Panc1 (cell line): ENCODE results near the gene PLEKHH2. TPM values are rescaled to one million over a fixed set of nuclear protein-coding genes. Genes with fewer than 3 reads are reported as not detected.
"Not testable (repeated sequence)": the region's sequence is repeated elsewhere in the genome, so short reads cannot be mapped to it uniquely, and the experiment has no call there.

Experiments
- ATAC-seq: fragments of 200-7000 bp; cut with Tn5 transposase; 2 replicates; pipeline ENCODE4 v1.9.1; 2020; ENCODE audit warnings: mild to moderate bottlenecking, moderate library complexity
- BruUV-seq: library from RNA; stranded (reverse); fragments of 400-500 nt; replicated peaks from 2 replicates; lab custom pipeline; 2021; lab: Mats Ljungman, UMichigan
- CTCF ChIA-PET: fragments of 300-600 bp; sonication (Branson Sonifier 250); formaldehyde crosslinking; loops from one replicate; lab custom pipeline; 2022; ENCODE audit warnings: antibody characterized with exemption; lab: Charles Lee
- POLR2A ChIA-PET: fragments of 300-600 bp; sonication (Branson Sonifier 250); formaldehyde crosslinking; loops from one replicate; lab custom pipeline; 2022; ENCODE audit warnings: antibody characterized with exemption; lab: Charles Lee
- DNase-seq: peaks from one replicate; pipeline ENCODE4 v3.0.0-alpha.2; 2010; ENCODE audit warnings: low read depth, low spot score
- H3K27ac ChIP-seq: 2 replicates; pipeline ENCODE4 v1.5.1; 2011; ENCODE audit warnings: mild to moderate bottlenecking, low read length, inconsistent platforms
- H3K27me3 ChIP-seq: fragments of 200-500 bp; sonication (Bioruptor generic); 2 replicates; pipeline ENCODE4 v1.6.0; 2014; ENCODE audit warnings: low read length, inconsistent platforms; ENCODE audit not compliant: control insufficient read depth, insufficient read depth
- H3K36me3 ChIP-seq: fragments of 200-500 bp; sonication (Bioruptor generic); 2 replicates; pipeline ENCODE4 v1.5.1; 2014; ENCODE audit warnings: inconsistent platforms, mild to moderate bottlenecking, low read length, moderate library complexity; ENCODE audit not compliant: control insufficient read depth, insufficient read depth
- H3K4me1 ChIP-seq: 2 replicates; pipeline ENCODE4 v1.5.1; 2011; ENCODE audit warnings: inconsistent platforms, mild to moderate bottlenecking, low read length, moderate library complexity; ENCODE audit not compliant: control insufficient read depth, insufficient read depth
- H3K4me3 ChIP-seq, 2 experiments: 2 replicates each; pipeline ENCODE4 v1.5.1; 2011 to 2012; ENCODE audit warnings: low read depth in 2 of 2, low read length in 2 of 2, mild to moderate bottlenecking in 2 of 2, inconsistent platforms in 1 of 2, moderate library complexity in 1 of 2
- H3K9me3 ChIP-seq: fragments of 200-500 bp; sonication (Bioruptor generic); 2 replicates; pipeline ENCODE4 v1.5.1; 2014; ENCODE audit warnings: low read depth, mild to moderate bottlenecking, inconsistent platforms, low read length, moderate library complexity; ENCODE audit not compliant: control insufficient read depth, insufficient read depth
- CTCF ChIP-seq: fragments of 450-650 bp; IDR thresholded peaks from 2 replicates; pipeline ENCODE4 v1.5.1; 2017; ENCODE audit warnings: mild to moderate bottlenecking
- POLR2AphosphoS5 ChIP-seq: IDR thresholded peaks from 2 replicates; pipeline ENCODE4 v1.6.1; 2012; ENCODE audit warnings: mild to moderate bottlenecking, low read depth, low read length, moderate library complexity
- REST ChIP-seq, 2 experiments: IDR thresholded peaks; 2 replicates each; pipeline ENCODE4 v1.6.1; 2011 to 2012; ENCODE audit warnings: low read depth in 2 of 2, control low read depth in 1 of 2, low read length in 1 of 2, mild to moderate bottlenecking in 1 of 2, moderate library complexity in 1 of 2; ENCODE audit not compliant: insufficient read depth in 1 of 2
- SIN3A ChIP-seq: IDR thresholded peaks from 2 replicates; pipeline ENCODE4 v1.6.1; 2012; ENCODE audit warnings: low read depth, mild to moderate bottlenecking, low read length, moderate library complexity, borderline replicate concordance; ENCODE audit not compliant: insufficient read depth
- TCF7L2 ChIP-seq: IDR thresholded peaks from 2 replicates; pipeline ENCODE4 v1.6.1; 2011; ENCODE audit warnings: mild to moderate bottlenecking, low read depth, low read length, inconsistent platforms
- in situ Hi-C: cut with HindIII; loops from 2 replicates; pipeline ENCODE4 v1.10.0; 2016; ENCODE audit warnings: low sequenced_read_pairs, low pct_unique_long_range_greater_than_20kb
- intact Hi-C: fragments of 100-400 bp; cut with micrococcal nuclease; formaldehyde crosslinking; loops from one replicate; pipeline ENCODE4 v1.10.0; 2022; ENCODE audit not compliant: unreplicated experiment
- total RNA-seq: library from RNA; stranded (reverse); gene quantifications from one replicate; pipeline ENCODE4 v1.2.1, GENCODE V29; 2021; ENCODE audit not compliant: unreplicated experiment

Gene PLEKHH2
- total RNA-seq, 1 experiment from 2014 or later: 15.0 TPM

GRCh38 chr2:43631618-43632317 lies 5.3 kb upstream of the PLEKHH2 start:
- CTCF ChIA-PET: interaction anchor here (0.7 kb wide), 1 partner anchor 61 kb away, joined by 5 read pairs; no protein-coding TSS in a partner anchor
- no TSS peak for BruUV-seq
- intact Hi-C loops: no loop called here
- no peak for TF ChIP-seq POLR2AphosphoS5
- no peak for TF ChIP-seq REST (IDR thresholded peaks at IDR 0.05; ENCODE audit: insufficient read depth in 1 of 2, low read depth in 2 of 2, low read length in 1 of 2)
- TF ChIP-seq SIN3A: no peak
- TF ChIP-seq CTCF: no peak
- TF ChIP-seq TCF7L2: no peak
- in situ Hi-C loops: no loop called here
- no peak overlapping the region for H3K4me3 ChIP-seq
- no peaks in the 10 kb centered on the region for H3K27me3 ChIP-seq
- ATAC-seq (no peak), DNase-seq (no peak)
- H3K4me1 ChIP-seq: peaks cover 15% of the 10 kb centered on the region
- peak overlapping the region; percentile 18; the same call in 1 of the 2 replicates for H3K27ac ChIP-seq
- POLR2A ChIA-PET: no interaction called here
- no peaks in the 10 kb centered on the region for H3K36me3 ChIP-seq
- H3K9me3 ChIP-seq: no peaks in the 10 kb centered on the region

- Histone ChIP-seq H3K27me3 (no peaks in the 10 kb centered on the region), H3K36me3 (no peaks in the 10 kb centered on the region), H3K4me3 (peak overlapping the region in 1 of 2 experiments; percentile 24; a peak in 2 of 4 replicates), H3K9me3 (no peaks in the 10 kb centered on the region; the same call in 1 of the 2 replicates), H3K27ac (peak overlapping the region; percentile 68), H3K4me1 (peaks cover 19% of the 10 kb centered on the region)
- peak; percentile 85 for DNase-seq
- no TSS peak for BruUV-seq
- no peak for TF ChIP-seq CTCF
- peak; percentile 97 for TF ChIP-seq TCF7L2
- TF ChIP-seq POLR2AphosphoS5: peak; percentile 56; the same call in 1 of the 2 replicates
- TF ChIP-seq REST (IDR thresholded peaks at IDR 0.05; ENCODE audit: insufficient read depth in 1 of 2, low read depth in 2 of 2, low read length in 1 of 2): peak in 1 of 2 experiments; percentile 34; a peak in 1 of 4 replicates
- no peak for TF ChIP-seq SIN3A
- CTCF ChIA-PET: interaction anchor here (0.8 kb wide), 1 partner anchor 163 kb away, joined by 3 read pairs; no protein-coding TSS in a partner anchor
- intact Hi-C loops (no loop called here), in situ Hi-C loops (no loop called here)
- peak; percentile 71 for ATAC-seq
- POLR2A ChIA-PET: interaction anchor here (0.7 kb wide), 1 partner anchor 259 kb away, joined by 9 read pairs; no protein-coding TSS in a partner anchor
These were observed 2.3 kb upstream of the PLEKHH2 start for GRCh38 chr2:43634604-43635306.

- H3K36me3 ChIP-seq, in situ Hi-C loops, CTCF ChIA-PET, ATAC-seq, H3K27me3 ChIP-seq, H3K4me3 ChIP-seq, BruUV-seq, H3K27ac ChIP-seq, DNase-seq, H3K9me3 ChIP-seq, intact Hi-C loops: not testable (repeated sequence)
- peaks cover 19% of the 10 kb centered on the region for H3K4me1 ChIP-seq
- POLR2A ChIA-PET: interaction anchor here (0.6 to 1.0 kb wide), 2 partner anchors 12 to 255 kb away, joined by 4 to 5 read pairs; no protein-coding TSS in a partner anchor
These were observed 907 bp upstream of the PLEKHH2 start for GRCh38 chr2:43636153-43636552.
